Stimulated activated CD4-positive, alpha-beta T cell treated with anti-CD3 and anti-CD28 coated beads, TNF-alpha, amount 100 ng/mL, for 1 hour (primary cell): ENCODE results near the gene MNT.

ENCODE experiments used
- DNase-seq, 3 donors: peaks; one replicate each; pipeline ENCODE4 v3.0.0-alpha.2; 2020; ENCODE audit warnings: low read depth in 3 of 3, low spot score in 1 of 3

The MNT gene

DNA sequence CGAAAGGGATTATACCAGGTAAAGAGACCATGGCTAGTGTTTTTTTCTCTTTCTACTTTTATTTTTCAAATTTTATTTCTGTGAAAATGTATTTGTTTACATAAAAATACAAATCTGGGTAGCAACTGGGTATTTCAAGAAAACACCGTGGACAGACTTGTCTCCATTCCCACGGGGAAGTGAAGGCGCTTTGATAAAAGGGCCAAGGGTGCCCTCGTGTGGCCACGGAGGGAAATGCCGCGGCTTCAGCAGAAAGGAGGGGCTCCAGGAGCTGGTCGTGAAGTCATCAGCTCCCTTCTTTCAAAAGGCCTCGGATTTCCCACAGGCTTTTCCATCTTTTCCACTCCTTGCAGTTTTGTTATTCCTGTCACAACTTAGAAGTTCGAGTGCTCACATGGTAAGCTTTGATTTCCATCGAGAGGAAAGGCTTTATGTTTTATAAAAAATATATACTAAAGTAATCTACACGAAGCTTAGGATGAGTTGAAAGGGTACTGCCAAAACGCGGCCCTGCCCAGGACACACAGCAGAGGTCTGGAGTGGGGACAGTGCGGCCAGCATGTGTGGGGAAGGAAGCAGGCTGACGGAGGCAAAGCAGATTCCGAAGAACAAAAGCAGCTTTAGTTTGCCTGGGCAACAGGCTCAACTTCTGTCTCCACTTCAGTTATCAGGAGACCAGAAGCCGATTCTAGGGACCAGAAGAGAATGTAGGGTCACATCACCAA lies 15.3 kb upstream of the MNT start:
- peak; percentile 60 to 86 (median 78) for DNase-seq

- no peak for DNase-seq
Observed at GRCh38 chr17:2415081-2415480, 14.2 kb upstream of the MNT start.

GRCh38 chr17:2414446-2415064 lies 13.7 kb upstream of the MNT start:
- DNase-seq, result no peak

GRCh38 chr17:2412561-2413021 lies 11.7 kb upstream of the MNT start:
- DNase-seq, result no peak

GRCh38 chr17:2410951-2411350 lies 10.1 kb upstream of the MNT start:
- DNase-seq, result no peak

- no peak for DNase-seq
Observed at GRCh38 chr17:2406903-2407790, 6.3 kb upstream of the MNT start.

DNA sequence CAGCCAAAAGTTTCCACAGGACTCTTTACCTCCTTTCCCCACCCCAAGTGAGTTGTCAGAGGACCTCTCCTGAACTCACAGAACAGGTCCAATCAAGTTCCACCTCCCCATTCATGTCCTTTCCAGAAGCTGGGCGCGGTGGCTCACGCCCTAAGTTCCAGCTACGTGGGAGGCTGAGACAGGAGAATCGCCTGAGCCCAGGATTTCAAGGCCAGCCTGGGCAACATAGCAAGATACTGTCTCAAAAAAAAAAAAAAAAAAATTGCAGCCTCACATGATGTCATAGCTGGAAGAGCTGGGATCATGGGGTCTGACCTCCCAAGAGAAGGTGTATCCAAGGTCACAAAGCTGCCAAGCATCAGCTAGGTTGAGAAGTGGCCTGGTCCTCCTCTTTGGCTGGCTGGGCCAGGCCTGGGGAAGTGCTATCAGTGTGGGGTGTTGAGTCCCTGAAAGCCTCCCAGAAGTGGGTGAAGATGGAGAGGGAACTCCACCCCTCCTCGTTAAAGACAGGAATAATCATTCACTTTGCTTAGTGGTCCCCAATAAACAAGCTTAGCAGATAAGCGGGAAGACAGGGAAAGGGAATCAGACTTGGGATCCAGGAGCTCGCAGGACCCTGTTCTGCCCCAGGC lies 5.5 kb upstream of the MNT start:
- DNase-seq, result no peak

DNA sequence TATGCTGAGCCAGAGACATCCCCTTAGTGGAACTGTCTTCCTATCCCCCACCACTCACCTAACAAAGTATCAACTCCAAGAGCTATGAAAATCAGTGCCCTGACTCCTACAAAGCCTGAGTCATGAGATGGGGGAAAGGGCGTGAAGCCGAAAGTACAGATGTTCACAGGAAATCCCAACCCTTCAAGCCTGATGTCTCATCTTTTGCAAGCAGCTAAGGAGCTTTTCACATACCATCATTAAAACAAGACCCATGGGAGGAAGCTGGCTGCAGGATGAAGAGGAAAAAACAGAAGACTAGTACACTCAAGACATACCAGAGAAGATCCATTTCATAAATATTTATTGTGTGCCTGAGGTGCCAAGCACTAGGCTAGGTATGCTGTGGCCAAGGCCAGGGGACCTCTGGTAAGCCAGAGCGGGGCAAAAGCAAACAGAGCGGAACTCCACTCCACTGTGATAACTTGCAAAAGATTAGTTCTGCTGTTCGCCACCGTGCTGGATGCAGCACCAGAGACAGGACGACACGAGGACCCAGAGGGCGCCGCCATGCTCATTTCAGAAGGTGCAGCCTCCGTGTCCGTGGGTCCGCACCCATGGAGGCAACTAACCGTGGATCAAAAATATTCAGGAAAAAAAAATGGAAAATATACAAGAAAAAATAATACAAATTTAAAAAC lies 4.5 kb upstream of the MNT start:
- DNase-seq, result no peak

DNA sequence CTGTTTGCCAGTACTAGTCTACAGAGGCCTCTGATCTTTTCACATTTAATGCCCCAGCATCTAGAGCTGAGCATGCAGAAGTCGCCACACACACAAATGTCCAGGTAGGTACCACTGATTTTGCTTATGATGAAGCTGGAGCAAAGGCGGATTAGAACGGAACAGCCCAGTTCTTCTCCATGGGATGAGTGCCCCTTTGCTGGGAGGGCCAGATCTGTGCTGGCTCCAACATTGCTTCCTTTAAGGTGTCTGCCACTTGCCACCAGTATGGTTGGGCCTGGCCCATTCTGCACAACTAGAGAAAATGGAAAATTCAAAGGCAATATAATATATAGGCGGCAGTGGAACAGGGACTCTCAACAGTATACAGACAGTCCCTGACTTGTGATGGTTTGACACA lies 2.2 kb upstream of the MNT start:
- DNase-seq, result no peak

GRCh38 chr17:2402544-2402943 lies 1.7 kb upstream of the MNT start:
- DNase-seq, result no peak

DNA sequence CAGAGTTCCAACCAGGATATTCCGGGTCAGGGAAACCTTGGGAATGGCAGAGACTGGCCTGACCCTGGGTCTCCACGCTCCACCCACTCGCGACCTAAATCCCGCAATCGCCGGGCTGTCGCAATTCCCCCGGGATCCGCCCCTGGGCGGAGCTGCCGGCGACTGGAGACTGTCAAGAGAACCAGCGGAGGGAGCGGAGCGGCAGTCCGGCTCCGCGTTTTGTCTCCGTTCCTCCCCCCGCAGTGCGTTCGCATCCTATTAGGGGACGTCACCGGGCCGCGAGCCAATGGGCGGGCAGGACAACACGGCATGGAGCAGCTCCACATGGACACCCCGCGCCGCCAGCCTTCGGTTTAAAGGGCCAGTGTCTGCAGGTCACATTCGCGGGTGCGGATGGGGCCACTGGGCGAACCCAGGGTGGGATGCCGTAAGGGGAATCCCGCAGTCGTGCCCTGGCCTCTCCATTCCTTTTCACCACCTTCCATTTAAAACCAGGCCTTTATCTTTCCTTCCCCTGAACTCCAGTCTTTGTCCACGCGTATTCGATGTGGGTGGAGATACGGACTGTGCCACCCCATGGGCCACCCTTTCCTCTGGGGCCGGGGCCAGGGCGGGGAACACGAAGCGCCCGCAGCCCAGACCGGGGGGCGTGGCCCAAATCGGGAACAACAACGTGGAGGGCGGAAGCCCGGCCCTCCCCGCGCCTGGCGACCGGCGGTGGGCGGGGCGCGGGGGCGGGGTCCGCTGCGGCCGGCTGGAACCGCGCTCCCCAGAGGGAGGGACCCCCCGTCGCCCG lies 764 bp upstream of the MNT start:
- peak; percentile 96 to 97 (median 97) for DNase-seq

- peak in 1 of 3 donors; percentile 39 for DNase-seq
Observed at GRCh38 chr17:2400474-2400866, 390 bp downstream of the MNT start.

DNA sequence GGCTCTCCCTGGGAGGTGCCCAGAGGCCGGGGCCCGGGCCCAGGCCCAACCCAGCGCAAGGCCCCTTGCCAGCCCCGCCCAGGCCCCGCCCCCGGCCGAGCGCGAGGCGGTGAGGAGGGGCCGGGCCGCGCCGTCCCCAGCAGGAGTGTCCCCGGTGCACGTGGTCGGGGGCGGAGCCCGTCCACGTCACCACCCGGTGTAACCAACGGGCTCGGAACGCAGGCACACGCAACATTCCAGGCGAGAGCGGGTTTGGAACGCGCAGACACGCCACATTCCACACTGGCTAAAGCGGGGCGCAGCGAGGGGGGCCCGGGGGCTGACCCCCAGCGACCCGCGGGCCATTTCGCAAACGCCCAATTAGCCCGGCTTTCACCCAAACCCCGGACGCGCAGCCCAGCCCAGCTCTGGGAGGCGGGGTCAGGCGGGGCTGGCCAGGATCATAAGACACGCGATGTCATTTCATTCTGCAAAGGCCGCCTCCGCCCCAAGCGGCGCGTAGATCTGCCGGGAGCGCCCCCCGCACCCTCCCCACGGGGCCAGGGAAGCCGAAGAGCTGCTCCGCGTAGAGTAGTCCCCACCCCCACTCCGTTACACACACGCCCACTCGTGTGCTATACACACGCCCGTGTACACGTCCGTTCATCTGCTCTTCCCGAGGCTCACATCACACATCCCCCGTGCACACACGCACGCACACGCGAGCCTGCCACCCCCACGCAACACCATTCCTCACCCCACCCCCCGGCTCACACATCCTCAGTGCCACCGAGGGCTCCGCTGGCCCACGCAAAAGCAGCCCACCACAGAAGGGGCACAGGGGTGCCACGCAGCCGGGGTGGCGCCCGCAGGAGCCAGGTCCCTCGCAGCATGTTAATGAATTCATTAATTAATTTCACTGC lies 1.0 kb downstream of the MNT start:
- DNase-seq, result peak; percentile 77 to 86 (median 77)

DNA sequence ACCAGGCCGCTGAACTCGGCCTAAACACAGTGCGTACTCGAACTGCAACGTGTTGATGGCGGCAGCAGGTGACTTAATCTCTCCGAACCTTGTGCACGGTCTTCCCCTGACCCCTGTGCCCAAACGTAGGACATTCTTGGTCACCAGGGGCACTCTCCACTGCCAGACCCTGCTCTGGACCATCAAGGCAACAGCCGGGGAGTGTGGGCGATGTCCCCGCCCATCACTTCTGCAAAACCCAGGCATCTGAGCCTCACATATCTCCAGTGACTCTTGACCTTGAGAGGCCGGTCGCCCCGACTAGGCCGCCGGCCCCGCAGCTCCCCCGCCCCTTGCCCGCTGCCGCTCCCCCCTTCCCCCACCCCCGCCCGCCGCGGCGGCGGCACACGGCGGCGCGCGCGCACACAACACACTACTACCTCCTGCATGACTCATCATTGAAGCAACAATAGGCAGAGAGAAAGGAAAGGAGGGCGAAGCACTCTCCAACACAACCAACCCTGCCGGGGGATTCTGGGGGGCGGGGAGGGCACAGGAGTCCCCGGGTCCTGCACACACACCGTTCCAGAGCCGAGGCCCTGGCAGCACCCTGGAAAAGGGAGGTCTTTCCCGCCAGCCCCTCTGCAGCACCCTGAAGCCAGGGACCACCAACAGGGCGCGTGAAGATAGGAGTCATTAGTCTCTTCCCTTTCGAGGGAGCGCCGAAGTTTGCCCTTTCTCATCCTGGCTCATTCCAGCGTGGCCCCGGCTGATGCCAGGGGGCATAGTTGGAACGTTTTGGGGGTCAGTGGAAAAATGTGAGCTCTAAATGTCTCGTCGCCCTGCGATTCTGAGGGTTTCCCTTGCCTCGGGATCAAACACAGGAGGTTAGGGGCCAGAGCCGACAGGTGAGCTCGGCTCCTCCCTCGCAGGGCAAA lies 1.9 kb downstream of the MNT start:
- DNase-seq, result peak; percentile 10 to 45 (median 24)

- DNase-seq, result no peak
Observed at GRCh38 chr17:2398182-2398581, 2.7 kb downstream of the MNT start.

DNA sequence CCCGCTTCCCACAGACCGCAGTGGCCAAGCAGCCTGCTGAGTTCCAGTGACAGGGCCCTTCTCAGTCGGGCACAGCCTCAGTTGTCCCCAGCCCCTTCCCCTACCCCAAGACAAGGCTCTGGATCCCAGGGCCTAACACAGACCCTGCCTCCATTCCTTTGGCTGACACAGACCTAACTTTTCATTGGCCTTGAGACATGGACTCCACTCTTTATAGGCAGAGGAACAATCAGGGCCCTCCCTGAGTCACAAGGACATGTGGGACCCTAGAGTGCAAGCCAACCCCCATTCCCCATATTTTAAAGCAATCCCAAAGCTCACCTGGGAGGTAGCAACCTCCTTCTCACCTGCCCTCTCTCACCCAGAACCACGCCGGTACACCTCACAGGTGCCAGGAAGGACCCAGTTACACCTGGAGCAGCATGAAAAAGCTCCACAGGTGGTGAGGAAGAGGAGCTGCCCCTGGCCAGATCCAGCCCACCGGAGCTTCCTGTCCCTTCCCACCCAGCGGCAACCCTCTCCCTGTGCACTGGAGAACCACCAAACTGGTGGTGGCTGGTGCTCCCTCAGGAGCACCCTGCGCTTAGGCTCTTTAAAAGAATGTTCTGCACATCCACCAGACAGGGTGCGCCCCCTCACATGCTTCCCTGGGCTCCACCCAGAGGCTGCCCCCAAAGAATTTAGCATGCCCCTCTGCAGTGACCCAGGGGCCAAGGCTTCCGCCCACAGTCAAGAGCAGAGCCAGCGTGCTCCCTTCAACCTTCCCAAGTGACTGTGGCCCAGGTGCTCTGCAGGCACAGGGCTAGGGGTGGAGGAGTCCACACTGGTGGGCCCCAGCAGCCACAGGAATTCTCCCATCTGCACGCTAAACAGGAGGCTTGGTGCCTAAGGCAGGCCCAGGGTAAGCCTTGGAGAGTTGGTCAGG lies 3.4 kb downstream of the MNT start:
- DNase-seq, result no peak
